Measurements from ENCODE around the gene DGKB.

DGKB gene

GRCh38 chr7:14275356-14275755, 627.2 kb downstream of the DGKB start:
- no peak for TF ChIP-seq CTCF (IDR thresholded peaks at IDR 0.05; ENCODE audit: unreplicated experiment in 3 of 3)
- no peaks in the 10 kb centered on the region for H3K4me1 Mint-ChIP-seq
- no peaks in the 10 kb centered on the region for H3K27me3 Mint-ChIP-seq (ENCODE audit: low read depth)
- H3K9me3 Mint-ChIP-seq = peaks cover 5% of the 10 kb centered on the region
- no peak overlapping the region for H3K4me3 Mint-ChIP-seq
- no peak overlapping the region for H3K27ac Mint-ChIP-seq
- H3K36me3 Mint-ChIP-seq (ENCODE audit: low read depth) = no peaks in the 10 kb centered on the region

GRCh38 chr7:14271441-14271840, 631.1 kb downstream of the DGKB start:
- H3K9me3 Mint-ChIP-seq = no peaks in the 10 kb centered on the region
- H3K4me1 Mint-ChIP-seq = no peaks in the 10 kb centered on the region
- H3K4me3 Mint-ChIP-seq = no peak overlapping the region
- H3K27ac Mint-ChIP-seq = no peak overlapping the region
- no peaks in the 10 kb centered on the region for H3K36me3 Mint-ChIP-seq (ENCODE audit: low read depth)
- no peaks in the 10 kb centered on the region for H3K27me3 Mint-ChIP-seq (ENCODE audit: low read depth)
- TF ChIP-seq CTCF (IDR thresholded peaks at IDR 0.05; ENCODE audit: unreplicated experiment in 3 of 3) = no peak

GRCh38 chr7:14270099-14270498, 632.5 kb downstream of the DGKB start:
- no peak overlapping the region for H3K27ac Mint-ChIP-seq
- no peaks in the 10 kb centered on the region for H3K27me3 Mint-ChIP-seq (ENCODE audit: low read depth)

GRCh38 chr7:14260011-14260410, 642.5 kb downstream of the DGKB start:
- Mint-ChIP-seq H3K9me3 (no peaks in the 10 kb centered on the region), H3K27me3 (ENCODE audit: low read depth) (no peaks in the 10 kb centered on the region), H3K27ac (no peak overlapping the region), H3K4me3 (no peak overlapping the region), H3K4me1 (no peaks in the 10 kb centered on the region), H3K36me3 (ENCODE audit: low read depth) (no peaks in the 10 kb centered on the region)
- TF ChIP-seq CTCF (IDR thresholded peaks at IDR 0.05; ENCODE audit: unreplicated experiment in 3 of 3) = no peak

More at GRCh38 chr7:14270099-14270498, 632.5 kb downstream of the DGKB start:
- no peak for TF ChIP-seq CTCF (IDR thresholded peaks at IDR 0.05; ENCODE audit: unreplicated experiment in 3 of 3)
- H3K4me3 Mint-ChIP-seq = no peak overlapping the region
- H3K4me1 Mint-ChIP-seq = no peaks in the 10 kb centered on the region
- no peaks in the 10 kb centered on the region for H3K9me3 Mint-ChIP-seq
- no peaks in the 10 kb centered on the region for H3K36me3 Mint-ChIP-seq (ENCODE audit: low read depth)

- no peaks in the 10 kb centered on the region for H3K36me3 Mint-ChIP-seq (ENCODE audit: low read depth)
- no peak for TF ChIP-seq CTCF (IDR thresholded peaks at IDR 0.05; ENCODE audit: unreplicated experiment in 3 of 3)
- H3K4me1 Mint-ChIP-seq = no peaks in the 10 kb centered on the region
- no peak overlapping the region for H3K4me3 Mint-ChIP-seq
- H3K9me3 Mint-ChIP-seq = no peaks in the 10 kb centered on the region
- no peaks in the 10 kb centered on the region for H3K27me3 Mint-ChIP-seq (ENCODE audit: low read depth)
- H3K27ac Mint-ChIP-seq = no peak overlapping the region
Observed at GRCh38 chr7:14258861-14259260, 643.7 kb downstream of the DGKB start.

GRCh38 chr7:14258441-14258840, 644.1 kb downstream of the DGKB start:
- Mint-ChIP-seq H3K36me3 (ENCODE audit: low read depth) (no peaks in the 10 kb centered on the region), H3K27ac (no peak overlapping the region), H3K4me3 (no peak overlapping the region), H3K9me3 (no peaks in the 10 kb centered on the region), H3K4me1 (no peaks in the 10 kb centered on the region), H3K27me3 (ENCODE audit: low read depth) (no peaks in the 10 kb centered on the region)
- TF ChIP-seq CTCF (IDR thresholded peaks at IDR 0.05; ENCODE audit: unreplicated experiment in 3 of 3) = no peak

Data from nephron (organoid).